Activated B cell treated with CpG ODN at 0.5 μM for 24 hours (primary cell): ENCODE measurements around the gene IL31RA. TPM values are rescaled to one million over a fixed set of nuclear protein-coding genes. Genes with fewer than 3 reads are reported as not detected.
"Not testable (repeated sequence)": the region's sequence is repeated elsewhere in the genome, so short reads cannot be mapped to it uniquely, and the experiment has no call there.

Experiments used
- ATAC-seq: fragments of 200-7000 bp; cut with Tn5 transposase; one replicate; pipeline ENCODE4 v1.10.0; 2021; ENCODE audit warnings: low read depth, mild to moderate bottlenecking, moderate library complexity
- CTCF ChIA-PET: fragments of 350-600 bp; sonication (Branson Sonifier 250); formaldehyde crosslinking; loops from one replicate; lab custom pipeline; 2021; ENCODE audit warnings: antibody characterized with exemption; lab: Charles Lee
- POLR2A ChIA-PET: fragments of 350-600 bp; sonication (Branson Sonifier 250); formaldehyde crosslinking; loops from one replicate; lab custom pipeline; 2021; ENCODE audit warnings: antibody characterized with exemption; lab: Charles Lee
- DNase-seq: peaks from one replicate; pipeline ENCODE4 v3.0.0; 2022
- H3K27ac Mint-ChIP-seq: one replicate; pipeline ENCODE4 v1.8.0; 2020; ENCODE audit warnings: mixed read lengths
- H3K27me3 Mint-ChIP-seq: one replicate; pipeline ENCODE4 v1.8.0; 2021; ENCODE audit warnings: mixed read lengths
- H3K36me3 Mint-ChIP-seq: one replicate; pipeline ENCODE4 v1.8.0; 2021; ENCODE audit warnings: low read depth, mixed read lengths
- H3K4me1 Mint-ChIP-seq: one replicate; pipeline ENCODE4 v1.8.0; 2021; ENCODE audit warnings: mixed read lengths
- H3K4me3 Mint-ChIP-seq: one replicate; pipeline ENCODE4 v1.8.0; 2020; ENCODE audit warnings: mild to moderate bottlenecking, mixed read lengths
- H3K9me3 Mint-ChIP-seq: one replicate; pipeline ENCODE4 v1.8.0; 2020; ENCODE audit warnings: mixed read lengths
- intact Hi-C: fragments of 100-400 bp; cut with micrococcal nuclease; formaldehyde crosslinking; loops from one replicate; pipeline ENCODE4 v1.15.1; 2024
- total RNA-seq: library from RNA; stranded (reverse); gene quantifications from 2 replicates; pipeline ENCODE4 v1.2.3, GENCODE V29; 2022
- TF ChIP-seq, protein P1 (sequence below): fragments of 200-600 bp; IDR thresholded peaks from one replicate; pipeline ENCODE4 v1.8.0; 2022; ENCODE audit warnings: antibody characterized with exemption, mild to moderate bottlenecking

IL31RA gene
- not detected in 2 replicates for total RNA-seq

DNA sequence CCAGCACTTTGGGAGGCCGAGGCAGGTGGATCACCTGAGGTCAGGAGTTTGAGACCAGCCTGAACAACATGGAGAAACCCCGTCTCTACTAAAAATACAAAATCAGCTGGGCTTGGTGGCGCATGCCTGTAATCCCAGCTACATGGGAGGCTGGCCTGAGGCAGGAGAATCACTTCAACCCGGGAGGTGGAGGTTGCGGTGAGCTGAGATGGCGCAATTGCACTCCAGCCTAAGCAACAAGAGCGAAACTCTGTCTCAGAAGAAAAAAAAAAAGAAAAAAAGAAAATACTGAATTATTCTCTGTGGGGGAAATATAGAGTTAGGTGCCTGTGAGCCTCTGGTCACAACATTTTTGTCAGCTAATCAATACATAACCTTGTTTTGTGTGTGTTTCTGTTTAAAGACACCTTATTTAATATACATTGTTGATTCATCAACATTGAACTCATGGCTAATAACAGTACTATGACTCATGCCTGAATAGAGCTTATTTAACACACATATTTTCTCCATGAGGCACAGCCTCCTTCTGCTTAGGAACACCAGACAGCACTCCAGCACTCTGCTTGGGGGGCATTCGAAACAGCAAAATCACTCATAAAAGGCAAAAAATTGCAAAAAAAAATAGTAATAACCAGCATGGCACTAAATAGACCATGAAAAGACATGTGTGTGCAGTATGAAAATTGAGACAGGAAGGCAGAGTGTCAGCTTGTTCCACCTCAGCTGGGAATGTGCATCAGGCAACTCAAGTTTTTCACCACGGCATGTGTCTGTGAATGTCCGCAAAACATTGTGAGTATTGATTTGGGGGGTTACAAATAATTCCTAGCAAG, at the start of gene IL31RA:
TSS of gene IL31RA (plus strand) at position 519 of the 836 bp plus-strand sequence. CDS start at position 733, 214 bp downstream.
- H3K4me3 Mint-ChIP-seq: no peak within 1 kb of the TSS
- no peak for ATAC-seq
- ChIA-PET CTCF (no interaction called here), POLR2A (no interaction called here)
- DNase-seq: no peak
- intact Hi-C loops: no loop called here
- TF ChIP-seq, protein P1, sequence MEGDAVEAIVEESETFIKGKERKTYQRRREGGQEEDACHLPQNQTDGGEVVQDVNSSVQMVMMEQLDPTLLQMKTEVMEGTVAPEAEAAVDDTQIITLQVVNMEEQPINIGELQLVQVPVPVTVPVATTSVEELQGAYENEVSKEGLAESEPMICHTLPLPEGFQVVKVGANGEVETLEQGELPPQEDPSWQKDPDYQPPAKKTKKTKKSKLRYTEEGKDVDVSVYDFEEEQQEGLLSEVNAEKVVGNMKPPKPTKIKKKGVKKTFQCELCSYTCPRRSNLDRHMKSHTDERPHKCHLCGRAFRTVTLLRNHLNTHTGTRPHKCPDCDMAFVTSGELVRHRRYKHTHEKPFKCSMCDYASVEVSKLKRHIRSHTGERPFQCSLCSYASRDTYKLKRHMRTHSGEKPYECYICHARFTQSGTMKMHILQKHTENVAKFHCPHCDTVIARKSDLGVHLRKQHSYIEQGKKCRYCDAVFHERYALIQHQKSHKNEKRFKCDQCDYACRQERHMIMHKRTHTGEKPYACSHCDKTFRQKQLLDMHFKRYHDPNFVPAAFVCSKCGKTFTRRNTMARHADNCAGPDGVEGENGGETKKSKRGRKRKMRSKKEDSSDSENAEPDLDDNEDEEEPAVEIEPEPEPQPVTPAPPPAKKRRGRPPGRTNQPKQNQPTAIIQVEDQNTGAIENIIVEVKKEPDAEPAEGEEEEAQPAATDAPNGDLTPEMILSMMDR: no peak
- no peaks in the 10 kb centered on the region for H3K4me1 Mint-ChIP-seq
- H3K9me3 Mint-ChIP-seq: no peaks in the 10 kb centered on the region
- H3K36me3 Mint-ChIP-seq: no peaks in the 10 kb centered on the region
- no peak within 1 kb of the TSS for H3K27ac Mint-ChIP-seq
- H3K27me3 Mint-ChIP-seq: peaks cover 19% of the 10 kb centered on the region

DNA sequence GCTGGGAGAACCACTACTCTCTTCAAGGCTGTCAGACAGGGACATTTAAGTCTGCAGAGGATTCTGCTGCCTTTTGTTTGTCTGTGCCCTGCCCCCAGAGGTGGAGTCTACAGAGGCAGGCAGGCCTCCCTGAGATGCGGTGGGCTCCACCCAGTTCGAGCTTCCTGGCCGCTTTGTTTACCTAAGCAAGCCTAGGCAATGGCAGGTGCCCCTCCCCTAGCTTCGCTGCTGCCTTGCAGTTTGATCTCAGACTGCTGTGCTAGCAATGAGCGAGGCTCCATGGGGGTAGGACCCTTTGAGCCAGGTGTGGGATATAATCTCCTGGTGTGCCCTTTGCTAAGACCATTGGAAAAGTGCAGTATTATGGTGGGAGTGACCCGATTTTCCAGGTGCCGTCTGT, 42.3 kb upstream of the IL31RA start:
- H3K4me3 Mint-ChIP-seq, H3K4me1 Mint-ChIP-seq, CTCF ChIA-PET, H3K36me3 Mint-ChIP-seq, ATAC-seq, intact Hi-C loops, H3K27me3 Mint-ChIP-seq, POLR2A ChIA-PET, DNase-seq, H3K9me3 Mint-ChIP-seq, H3K27ac Mint-ChIP-seq: not testable (repeated sequence)

DNA sequence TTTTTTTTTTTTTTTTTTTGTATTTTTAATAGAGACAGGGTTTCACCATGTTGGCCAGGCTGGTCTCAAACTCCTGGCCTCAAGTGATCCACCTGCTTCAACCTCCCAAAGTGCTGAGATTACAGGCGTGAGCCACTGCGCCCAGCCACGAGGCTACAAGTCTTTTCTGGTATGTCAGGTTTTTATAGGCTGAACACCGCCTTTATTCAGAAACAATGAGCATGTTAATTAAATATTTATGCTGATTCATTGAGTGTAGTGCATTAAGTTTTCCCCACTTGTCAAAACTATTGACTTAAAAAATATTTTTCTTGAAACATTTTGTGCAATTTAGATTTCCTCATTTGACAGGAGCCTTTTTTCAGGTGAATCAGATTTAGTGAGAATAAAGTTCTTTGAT, 35.2 kb upstream of the IL31RA start:
- intact Hi-C loops, H3K4me3 Mint-ChIP-seq, H3K9me3 Mint-ChIP-seq, DNase-seq, CTCF ChIA-PET, POLR2A ChIA-PET, H3K27ac Mint-ChIP-seq, H3K36me3 Mint-ChIP-seq, ATAC-seq, H3K4me1 Mint-ChIP-seq: not testable (repeated sequence)
- peaks cover 23% of the 10 kb centered on the region for H3K27me3 Mint-ChIP-seq

DNA sequence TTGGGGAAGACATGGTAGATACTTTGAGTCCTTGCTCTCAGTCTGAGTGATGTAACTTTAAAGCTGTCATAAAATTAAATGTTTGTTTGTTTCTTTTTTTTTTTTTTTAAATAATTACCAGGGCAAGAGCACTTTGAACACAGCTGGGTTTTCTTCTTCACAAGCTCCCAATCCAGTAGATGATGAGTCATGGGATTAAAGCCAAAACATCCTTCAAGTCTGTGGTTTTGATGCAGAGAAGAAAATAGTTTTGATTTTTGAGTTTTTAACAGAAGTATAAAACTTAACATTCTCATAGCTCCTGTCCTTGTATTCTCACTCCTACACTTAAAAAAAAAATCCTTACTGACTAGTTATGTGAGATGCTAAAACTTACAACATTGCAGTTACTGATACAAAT, 34.8 kb upstream of the IL31RA start:
- no peak overlapping the region for H3K4me3 Mint-ChIP-seq
- DNase-seq: no peak
- H3K27ac Mint-ChIP-seq: no peak overlapping the region
- H3K9me3 Mint-ChIP-seq: no peaks in the 10 kb centered on the region
- H3K4me1 Mint-ChIP-seq: no peaks in the 10 kb centered on the region
- ATAC-seq: no peak
- TF ChIP-seq, protein P1: no peak
- ChIA-PET POLR2A (no interaction called here), CTCF (no interaction called here)
- H3K36me3 Mint-ChIP-seq: no peaks in the 10 kb centered on the region
- intact Hi-C loops: no loop called here
- peaks cover 27% of the 10 kb centered on the region for H3K27me3 Mint-ChIP-seq

DNA sequence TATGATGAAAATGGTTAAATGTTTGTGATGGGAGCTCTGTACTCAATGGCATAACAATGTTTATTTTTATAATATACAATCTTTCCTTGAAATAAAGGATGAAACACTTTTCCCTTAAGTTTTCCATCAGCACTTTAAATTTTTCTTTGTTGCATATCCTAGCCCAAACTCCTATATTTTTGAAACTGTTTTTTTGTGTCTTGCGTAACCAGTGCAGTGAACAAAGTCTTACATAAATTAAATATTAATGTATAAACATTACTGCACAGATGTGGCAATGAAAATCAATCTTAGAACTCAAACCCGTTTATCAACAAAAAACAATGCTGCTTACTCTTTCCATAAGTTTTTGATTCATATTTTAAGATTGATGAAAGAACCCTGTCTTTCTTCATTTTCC, 34.1 kb upstream of the IL31RA start:
- ATAC-seq: no peak
- no peak overlapping the region for H3K27ac Mint-ChIP-seq
- no peaks in the 10 kb centered on the region for H3K9me3 Mint-ChIP-seq
- no peak overlapping the region for H3K4me3 Mint-ChIP-seq
- no peak for DNase-seq
- POLR2A ChIA-PET: no interaction called here
- TF ChIP-seq, protein P1: no peak
- CTCF ChIA-PET: no interaction called here
- intact Hi-C loops: no loop called here
- no peaks in the 10 kb centered on the region for H3K4me1 Mint-ChIP-seq
- H3K27me3 Mint-ChIP-seq: peaks cover 31% of the 10 kb centered on the region
- no peaks in the 10 kb centered on the region for H3K36me3 Mint-ChIP-seq

DNA sequence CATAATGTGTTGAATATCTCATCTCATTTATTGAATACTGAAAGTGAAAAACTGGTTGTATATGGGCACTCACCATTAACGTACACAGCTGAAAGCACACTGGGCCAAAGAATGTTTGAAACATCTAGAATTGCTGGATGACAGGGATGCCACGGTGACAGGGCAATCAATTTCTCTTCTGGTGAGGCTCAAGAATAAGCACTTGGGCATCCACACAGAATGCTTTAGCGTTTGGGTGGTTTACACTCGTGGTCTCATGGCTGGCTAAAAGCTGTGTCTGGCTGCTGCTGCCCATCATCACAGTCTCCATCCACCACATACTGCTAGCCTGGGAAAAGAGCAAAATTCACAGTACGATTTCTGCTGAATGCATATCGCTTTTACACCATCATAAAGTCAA, 30.7 kb upstream of the IL31RA start:
- no peaks in the 10 kb centered on the region for H3K36me3 Mint-ChIP-seq
- ATAC-seq (no peak), DNase-seq (no peak)
- H3K4me3 Mint-ChIP-seq: no peak overlapping the region
- H3K9me3 Mint-ChIP-seq: no peaks in the 10 kb centered on the region
- POLR2A ChIA-PET: no interaction called here
- intact Hi-C loops: no loop called here
- H3K27ac Mint-ChIP-seq: no peak overlapping the region
- CTCF ChIA-PET: no interaction called here
- TF ChIP-seq, protein P1: no peak
- H3K27me3 Mint-ChIP-seq: peaks cover 60% of the 10 kb centered on the region
- no peaks in the 10 kb centered on the region for H3K4me1 Mint-ChIP-seq
